NCI-H2171 (cell line): Measurements from ENCODE around the gene IL10RB.

Experiments
- DNase-seq: peaks from one replicate; lab custom pipeline; 2025; lab: John Stamatoyannopoulos, UW

IL10RB gene

GRCh38 chr21:33332143-33332542, 66.0 kb downstream of the IL10RB start:
- no peak for DNase-seq

DNA sequence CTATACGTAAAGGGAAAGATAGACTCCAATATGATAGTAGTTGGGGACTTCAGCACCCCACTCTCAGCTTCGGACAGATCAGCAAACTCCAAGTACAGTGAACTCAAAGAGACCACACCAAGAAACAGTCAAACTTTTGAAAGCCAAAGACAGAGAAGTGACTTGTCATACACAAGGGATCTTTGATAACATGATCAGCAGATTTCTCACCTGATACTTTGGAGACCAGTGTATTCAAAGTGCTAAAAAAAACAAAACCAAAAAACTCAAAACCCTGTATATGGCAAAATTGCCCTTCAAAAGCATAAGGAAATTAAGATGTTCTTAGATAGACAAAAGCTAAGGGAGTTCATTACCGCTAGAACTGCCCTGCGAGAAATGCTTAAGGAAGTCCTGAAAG, 68.0 kb downstream of the IL10RB start:
- no peak for DNase-seq

GRCh38 chr21:33334824-33335223, 68.7 kb downstream of the IL10RB start:
- DNase-seq = no peak

DNA sequence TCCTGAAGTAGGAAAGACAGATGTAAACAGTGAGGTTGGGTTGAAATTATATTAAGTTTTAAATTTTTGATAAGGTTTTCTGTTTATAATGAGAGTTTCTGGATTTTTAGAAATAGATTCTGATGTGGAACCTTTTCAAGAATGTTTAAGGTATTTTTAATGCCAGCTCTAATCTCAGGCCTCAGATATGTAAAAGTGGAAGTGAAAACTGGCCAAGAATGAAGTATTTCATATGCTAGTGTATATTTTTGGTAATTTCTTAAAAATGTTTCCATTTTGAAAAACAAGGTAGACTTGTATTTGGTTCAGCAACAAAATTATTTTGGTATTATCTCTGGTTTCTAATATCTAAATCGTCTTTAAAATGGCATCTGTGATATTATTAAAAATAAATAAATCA, 73.0 kb downstream of the IL10RB start:
- DNase-seq = no peak

DNA sequence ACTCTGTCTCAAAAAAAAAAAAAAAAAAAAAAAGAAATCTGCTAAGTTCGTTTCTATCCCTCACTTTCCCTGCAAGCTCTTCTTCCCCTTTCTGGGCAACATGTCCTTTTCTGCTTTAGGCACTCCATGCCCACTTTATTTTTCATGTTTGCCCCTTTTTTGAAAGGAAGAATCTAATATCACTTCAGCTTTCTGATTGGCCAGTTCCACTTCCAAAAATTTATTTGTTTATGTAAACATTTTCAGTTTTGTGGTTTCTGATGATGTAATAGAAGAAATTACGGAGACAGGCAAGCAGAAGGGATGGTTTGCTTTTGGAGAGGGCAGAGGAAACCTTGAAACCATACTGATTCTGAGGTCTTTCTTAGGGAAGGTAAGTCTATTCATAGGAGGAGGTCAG, 73.8 kb downstream of the IL10RB start:
- no peak for DNase-seq

GRCh38 chr21:33345751-33346238, 79.6 kb downstream of the IL10RB start:
- no peak for DNase-seq
